Keratinocyte (primary cell): ENCODE measurements around the gene NMRK2. TPM values are rescaled to one million over a fixed set of nuclear protein-coding genes. Genes with fewer than 3 reads are reported as not detected.

Experiments
- DNase-seq: peaks from one replicate; pipeline ENCODE4 v3.0.0-alpha.2; 2011; ENCODE audit warnings: low read depth, missing footprints, low spot score
- FAIRE-seq: peaks from 2 replicates; lab custom pipeline; 2011; peaks lifted over from hg19 to GRCh38; lab: Jason Lieb, UNC
- H2AFZ ChIP-seq: 2 replicates; pipeline ENCODE4 v1.6.0; 2012; ENCODE audit warnings: low read length, control low read depth, inconsistent platforms; ENCODE audit not compliant: control insufficient read depth
- H3K27ac ChIP-seq: 2 replicates; pipeline ENCODE4 v1.5.1; 2011; ENCODE audit warnings: low read length; ENCODE audit not compliant: control insufficient read depth, insufficient read depth
- H3K27me3 ChIP-seq: 3 replicates; pipeline ENCODE4 v1.6.0; 2011; ENCODE audit warnings: low read length; ENCODE audit not compliant: control insufficient read depth, insufficient read depth; ENCODE audit errors: extremely low read depth
- H3K36me3 ChIP-seq, 2 experiments: 2 replicates in 1 of 2; 3 replicates in 1 of 2; pipeline ENCODE4 v1.5.1; 2011; ENCODE audit warnings: low read length in 2 of 2, mild to moderate bottlenecking in 1 of 2; ENCODE audit not compliant: control insufficient read depth in 2 of 2, insufficient read depth in 2 of 2; ENCODE audit errors: extremely low read depth in 1 of 2
- H3K4me1 ChIP-seq: 3 replicates; pipeline ENCODE4 v1.5.1; 2011; ENCODE audit warnings: low read length; ENCODE audit not compliant: control insufficient read depth, insufficient read depth; ENCODE audit errors: extremely low read depth
- H3K4me2 ChIP-seq: 3 replicates; pipeline ENCODE4 v1.6.0; 2011; ENCODE audit warnings: low read depth, low read length; ENCODE audit not compliant: control insufficient read depth, insufficient read depth; ENCODE audit errors: extremely low read depth
- H3K4me3 ChIP-seq, 3 experiments: fragments of 200-600 bp in 1 of 3; sonication (generic) in 1 of 3; 2 replicates in 2 of 3; 3 replicates in 1 of 3; pipeline ENCODE4 v1.5.1; 2011 to 2016; ENCODE audit warnings: low read length in 3 of 3, mild to moderate bottlenecking in 3 of 3, control low read depth in 2 of 3, inconsistent platforms in 1 of 3, low read depth in 1 of 3, mixed read lengths in 1 of 3, mixed run types in 1 of 3, moderate library complexity in 1 of 3; ENCODE audit not compliant: control insufficient read depth in 2 of 3, insufficient read depth in 2 of 3; ENCODE audit errors: extremely low read depth in 1 of 3
- H3K79me2 ChIP-seq: 2 replicates; pipeline ENCODE4 v1.6.0; 2012; ENCODE audit warnings: low read length; ENCODE audit not compliant: control insufficient read depth, insufficient read depth
- H3K9ac ChIP-seq: 3 replicates; pipeline ENCODE4 v1.6.0; 2011; ENCODE audit warnings: low read length; ENCODE audit not compliant: control insufficient read depth, insufficient read depth; ENCODE audit errors: extremely low read depth
- H3K9me1 ChIP-seq: 3 replicates; pipeline ENCODE4 v1.6.0; 2011; ENCODE audit warnings: low read length; ENCODE audit not compliant: control insufficient read depth, insufficient read depth; ENCODE audit errors: extremely low read depth
- H3K9me3 ChIP-seq: 2 replicates; pipeline ENCODE4 v1.5.1; 2012; ENCODE audit warnings: low read depth, low read length; ENCODE audit not compliant: control insufficient read depth
- H4K20me1 ChIP-seq: 3 replicates; pipeline ENCODE4 v1.6.0; 2011; ENCODE audit warnings: low read length; ENCODE audit not compliant: control insufficient read depth, insufficient read depth; ENCODE audit errors: extremely low read depth
- EZH2 ChIP-seq: IDR thresholded peaks from one replicate; pipeline ENCODE4 v1.6.1; 2012; ENCODE audit warnings: inconsistent platforms, mild to moderate bottlenecking, low read length, moderate library complexity
- dilution Hi-C: fragments of 300-500 bp; cut with MboI; formaldehyde crosslinking; loops from one replicate; pipeline ENCODE4 v1.7.0; 2020; ENCODE audit warnings: low sequenced_read_pairs; ENCODE audit not compliant: extremely low pct_ligation_motif_present
- polyA plus RNA-seq, 5 experiments: library from polyadenylated mRNA; depleted of rRNA in 3 of 5; stranded (reverse) in 3 of 5; stranded (forward) in 1 of 5; unstranded in 1 of 5; fragments of >200 nt; gene quantifications; 1 replicate in 1 of 5; 2 replicates in 3 of 5; 3 replicates in 1 of 5; pipeline versions ENCODE4 v1.2.1 to v1.2.3, GENCODE V29; 2011 to 2012; ENCODE audit warnings: missing spikeins in 2 of 5, low read depth in 1 of 5, low replicate concordance in 1 of 5
- TF ChIP-seq, protein P1 (sequence below), 3 experiments: IDR thresholded peaks in 1 of 3; conservative IDR thresholded peaks in 1 of 3; optimal IDR thresholded peaks in 1 of 3; 2 replicates in 2 of 3; 3 replicates in 1 of 3; pipeline versions ENCODE3 to v1.5.1; 2011; ENCODE audit warnings: low read length in 3 of 3, mild to moderate bottlenecking in 3 of 3, moderate library complexity in 2 of 3, control low read depth in 1 of 3, inconsistent platforms in 1 of 3; ENCODE audit not compliant: insufficient read depth in 2 of 3; ENCODE audit errors: extremely low read depth in 1 of 3

The NMRK2 gene
- polyA plus RNA-seq, 1 donor (not counting 4 experiments of a cell fraction or from before 2014, with no cell fraction given): not detected

DNA sequence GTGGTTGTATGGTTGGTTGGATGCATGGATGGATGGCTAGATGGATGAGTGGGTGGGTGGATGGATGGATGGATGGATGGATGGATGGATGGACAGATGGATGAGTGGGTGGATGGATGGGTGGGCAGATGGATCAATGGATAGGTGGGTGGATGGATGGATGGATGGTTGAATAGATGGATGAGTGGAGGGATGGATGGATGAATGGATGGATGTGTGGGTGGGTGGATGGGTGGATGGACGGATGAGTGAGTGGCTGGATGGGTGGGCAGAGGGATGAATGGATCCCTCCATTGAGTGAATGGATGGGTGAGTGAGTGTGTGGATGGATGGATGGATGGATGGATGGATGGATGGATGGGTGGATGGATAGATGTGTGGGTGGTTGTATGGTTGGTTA lies 9.0 kb upstream of the NMRK2 start:
- H3K27me3 ChIP-seq: no peaks in the 10 kb centered on the region
- peaks cover 4% of the 10 kb centered on the region for H3K9me3 ChIP-seq
- no peaks in the 10 kb centered on the region for H3K36me3 ChIP-seq
- H3K4me3 ChIP-seq: no peak overlapping the region
- dilution Hi-C loops: no loop called here
- FAIRE-seq: no peak
- H3K4me1 ChIP-seq: no peaks in the 10 kb centered on the region
- no peak overlapping the region for H3K9ac ChIP-seq
- H2AFZ ChIP-seq: no peak overlapping the region
- no peaks in the 10 kb centered on the region for H3K9me1 ChIP-seq
- no peak overlapping the region for H3K4me2 ChIP-seq
- no peak for DNase-seq
- no peak overlapping the region for H3K27ac ChIP-seq
- no peaks in the 10 kb centered on the region for H3K79me2 ChIP-seq
- TF ChIP-seq, protein P1, sequence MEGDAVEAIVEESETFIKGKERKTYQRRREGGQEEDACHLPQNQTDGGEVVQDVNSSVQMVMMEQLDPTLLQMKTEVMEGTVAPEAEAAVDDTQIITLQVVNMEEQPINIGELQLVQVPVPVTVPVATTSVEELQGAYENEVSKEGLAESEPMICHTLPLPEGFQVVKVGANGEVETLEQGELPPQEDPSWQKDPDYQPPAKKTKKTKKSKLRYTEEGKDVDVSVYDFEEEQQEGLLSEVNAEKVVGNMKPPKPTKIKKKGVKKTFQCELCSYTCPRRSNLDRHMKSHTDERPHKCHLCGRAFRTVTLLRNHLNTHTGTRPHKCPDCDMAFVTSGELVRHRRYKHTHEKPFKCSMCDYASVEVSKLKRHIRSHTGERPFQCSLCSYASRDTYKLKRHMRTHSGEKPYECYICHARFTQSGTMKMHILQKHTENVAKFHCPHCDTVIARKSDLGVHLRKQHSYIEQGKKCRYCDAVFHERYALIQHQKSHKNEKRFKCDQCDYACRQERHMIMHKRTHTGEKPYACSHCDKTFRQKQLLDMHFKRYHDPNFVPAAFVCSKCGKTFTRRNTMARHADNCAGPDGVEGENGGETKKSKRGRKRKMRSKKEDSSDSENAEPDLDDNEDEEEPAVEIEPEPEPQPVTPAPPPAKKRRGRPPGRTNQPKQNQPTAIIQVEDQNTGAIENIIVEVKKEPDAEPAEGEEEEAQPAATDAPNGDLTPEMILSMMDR (optimal IDR thresholded peaks at IDR 0.05 in 1 of 3, IDR thresholded peaks at IDR 0.05 in 1 of 3, conservative IDR thresholded peaks at IDR 0.05 in 1 of 3; ENCODE audit: extremely low read depth in 1 of 3, insufficient read depth in 2 of 3, low read length in 3 of 3): no peak
- TF ChIP-seq EZH2: no peak
- no peaks in the 10 kb centered on the region for H4K20me1 ChIP-seq

DNA sequence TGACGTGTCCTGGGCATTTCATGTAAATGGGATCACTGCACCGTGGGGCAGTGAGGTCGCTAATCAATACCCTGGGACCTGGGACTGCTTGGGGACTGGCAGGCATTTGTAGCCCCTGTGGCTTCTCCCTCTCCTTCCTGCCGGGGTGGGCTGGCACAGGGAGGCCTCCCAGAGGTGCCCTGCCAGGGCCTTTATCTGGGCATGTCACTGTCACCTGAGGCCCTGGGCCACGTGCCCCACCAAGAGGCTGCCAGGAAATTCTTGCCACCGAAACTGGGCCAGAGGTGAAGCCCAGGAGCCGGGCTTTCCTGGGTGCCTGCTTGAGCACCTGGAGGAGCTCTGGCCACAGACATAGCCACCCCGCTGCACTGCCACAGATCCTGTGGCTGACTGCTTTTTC lies 1.8 kb upstream of the NMRK2 start:
- H3K27ac ChIP-seq: no peak overlapping the region
- dilution Hi-C loops: no loop called here
- H3K79me2 ChIP-seq: no peaks in the 10 kb centered on the region
- H3K9me1 ChIP-seq: no peaks in the 10 kb centered on the region
- peaks cover 27% of the 10 kb centered on the region for H3K27me3 ChIP-seq
- no peaks in the 10 kb centered on the region for H3K9me3 ChIP-seq
- DNase-seq (no peak), FAIRE-seq (no peak)
- H3K4me2 ChIP-seq: no peak overlapping the region
- H3K36me3 ChIP-seq: no peaks in the 10 kb centered on the region
- no peaks in the 10 kb centered on the region for H4K20me1 ChIP-seq
- H2AFZ ChIP-seq: no peak overlapping the region
- H3K4me1 ChIP-seq: no peaks in the 10 kb centered on the region
- TF ChIP-seq, protein P1 (optimal IDR thresholded peaks at IDR 0.05 in 1 of 3, IDR thresholded peaks at IDR 0.05 in 1 of 3, conservative IDR thresholded peaks at IDR 0.05 in 1 of 3; ENCODE audit: extremely low read depth in 1 of 3, insufficient read depth in 2 of 3, low read length in 3 of 3): no peak
- TF ChIP-seq EZH2: no peak
- H3K9ac ChIP-seq: no peak overlapping the region
- H3K4me3 ChIP-seq: no peak overlapping the region
